Endodermal cell (in vitro differentiated cells): ENCODE data around the gene OR6K2. TPM values are rescaled to one million over a fixed set of nuclear protein-coding genes. Genes with fewer than 3 reads are reported as not detected.

ENCODE experiments used
- DNase-seq: peaks from one replicate; pipeline ENCODE4 v3.0.0-alpha.2; 2017
- H3K27ac ChIP-seq: 2 replicates; pipeline ENCODE4 v1.5.1; 2013; ENCODE audit warnings: mild to moderate bottlenecking, low read depth, low read length, moderate library complexity
- H3K27me3 ChIP-seq: 2 replicates; pipeline ENCODE4 v1.6.1; 2013; ENCODE audit warnings: mild to moderate bottlenecking, low read length, moderate library complexity; ENCODE audit not compliant: insufficient read depth, control insufficient read depth, poor library complexity, severe bottlenecking
- H3K36me3 ChIP-seq: 2 replicates; pipeline ENCODE4 v1.7.0; 2013; ENCODE audit warnings: mild to moderate bottlenecking, low read length, moderate library complexity; ENCODE audit not compliant: control insufficient read depth, insufficient read depth
- H3K4me1 ChIP-seq: one replicate; pipeline ENCODE4 v1.7.0; 2013; ENCODE audit warnings: low read length; ENCODE audit not compliant: control insufficient read depth, insufficient read depth
- H3K4me3 ChIP-seq: 2 replicates; pipeline ENCODE4 v1.5.1; 2013; ENCODE audit warnings: mild to moderate bottlenecking, low read length, moderate library complexity
- H3K9ac ChIP-seq: 2 replicates; pipeline ENCODE4 v1.6.1; 2013; ENCODE audit warnings: mild to moderate bottlenecking, low read length, moderate library complexity; ENCODE audit not compliant: poor library complexity, severe bottlenecking; ENCODE audit errors: extremely low read depth
- H3K9me3 ChIP-seq: 2 replicates; pipeline ENCODE4 v1.6.1; 2013; ENCODE audit warnings: mild to moderate bottlenecking, low read length, moderate library complexity; ENCODE audit not compliant: control insufficient read depth
- H3K27ac Mint-ChIP-seq: 2 replicates; pipeline ENCODE4 v1.8.0; 2020; ENCODE audit warnings: mixed read lengths
- H3K27me3 Mint-ChIP-seq: 2 replicates; pipeline ENCODE4 v1.8.0; 2021; ENCODE audit warnings: mild to moderate bottlenecking, mixed read lengths; ENCODE audit not compliant: insufficient read depth
- H3K36me3 Mint-ChIP-seq: 2 replicates; pipeline ENCODE4 v1.8.0; 2020; ENCODE audit warnings: low read depth, mixed read lengths
- H3K4me1 Mint-ChIP-seq: 2 replicates; pipeline ENCODE4 v1.8.0; 2020; ENCODE audit warnings: mixed read lengths
- H3K4me3 Mint-ChIP-seq: 2 replicates; pipeline ENCODE4 v1.8.0; 2020; ENCODE audit warnings: mild to moderate bottlenecking, moderate library complexity, mixed read lengths
- H3K9me3 Mint-ChIP-seq: 2 replicates; pipeline ENCODE4 v1.8.0; 2020; ENCODE audit warnings: mild to moderate bottlenecking, mixed read lengths
- CTCF ChIP-seq: fragments of 200-600 bp; sonication (generic); conservative IDR thresholded peaks from 2 replicates; pipeline ENCODE4 v1.5.0; 2021; ENCODE audit warnings: antibody characterized with exemption, mild to moderate bottlenecking
- WGBS, 2 experiments: methylation state at CpG; one replicate each; pipeline versions ENCODE4 v1.1.5 to v1.1.7; 2013; ENCODE audit warnings: missing lambda C conversion rate in 2 of 2, mixed read lengths in 1 of 2; ENCODE audit not compliant: insufficient coverage in 1 of 2, insufficient read length in 1 of 2; 5-methylcytosine and 5-hydroxymethylcytosine counted together
- total RNA-seq, 2 donors: library from RNA; stranded (reverse); fragmentation: NEBNext Ultra II Directional in 1 of 2; extraction: Animal tissue kit (Norgen Biotek cat#: 25700) in 1 of 2; gene quantifications; 2 replicates in 1 of 2; 3 replicates in 1 of 2; pipeline ENCODE4 v1.2.1, GENCODE V29; 2021

Gene OR6K2
- total RNA-seq, 2 donors from 2014 or later, result not detected

GRCh38 chr1:158679289-158679688, 21.2 kb downstream of the OR6K2 start:
- 89 to 100% methylated on average over 1 of the region's 1 CpG for WGBS, 2 experiments
- H3K27ac Mint-ChIP-seq, result no peak overlapping the region
- no peak overlapping the region for H3K4me3 ChIP-seq
- no peak for TF ChIP-seq CTCF
- H3K9ac ChIP-seq, result no peak overlapping the region
- H3K27me3 Mint-ChIP-seq, result no peaks in the 10 kb centered on the region
- H3K4me1 ChIP-seq, result no peaks in the 10 kb centered on the region
- H3K36me3 Mint-ChIP-seq, result no peaks in the 10 kb centered on the region
- H3K4me1 Mint-ChIP-seq, result no peaks in the 10 kb centered on the region
- no peak for DNase-seq
- no peak overlapping the region for H3K4me3 Mint-ChIP-seq
- H3K27me3 ChIP-seq, result no peaks in the 10 kb centered on the region
- H3K36me3 ChIP-seq, result no peaks in the 10 kb centered on the region
- H3K9me3 ChIP-seq, result no peaks in the 10 kb centered on the region
- no peaks in the 10 kb centered on the region for H3K9me3 Mint-ChIP-seq
- no peak overlapping the region for H3K27ac ChIP-seq

GRCh38 chr1:158675563-158676323, 24.7 kb downstream of the OR6K2 start:
- no peaks in the 10 kb centered on the region for H3K36me3 Mint-ChIP-seq
- Histone ChIP-seq H3K27ac (no peak overlapping the region), H3K9me3 (no peaks in the 10 kb centered on the region), H3K9ac (no peak overlapping the region), H3K27me3 (no peaks in the 10 kb centered on the region), H3K36me3 (no peaks in the 10 kb centered on the region), H3K4me1 (no peaks in the 10 kb centered on the region), H3K4me3 (no peak overlapping the region)
- no peaks in the 10 kb centered on the region for H3K9me3 Mint-ChIP-seq
- no peak for DNase-seq
- H3K4me3 Mint-ChIP-seq, result no peak overlapping the region
- no peaks in the 10 kb centered on the region for H3K27me3 Mint-ChIP-seq
- WGBS, 2 experiments, result 85% methylated on average over 4 of the region's 4 CpGs; no CpG with 5 or more reads in 1 of the 2 experiments
- H3K27ac Mint-ChIP-seq, result no peak overlapping the region
- no peak for TF ChIP-seq CTCF
- no peaks in the 10 kb centered on the region for H3K4me1 Mint-ChIP-seq

GRCh38 chr1:158674302-158674701, 26.1 kb downstream of the OR6K2 start:
- Histone ChIP-seq H3K27ac (no peak overlapping the region), H3K9ac (no peak overlapping the region), H3K36me3 (no peaks in the 10 kb centered on the region), H3K9me3 (no peaks in the 10 kb centered on the region), H3K4me3 (no peak overlapping the region), H3K27me3 (no peaks in the 10 kb centered on the region), H3K4me1 (no peaks in the 10 kb centered on the region)
- no peak for TF ChIP-seq CTCF
- DNase-seq, result no peak
- H3K4me1 Mint-ChIP-seq, result no peaks in the 10 kb centered on the region
- H3K9me3 Mint-ChIP-seq, result no peaks in the 10 kb centered on the region
- no peak overlapping the region for H3K27ac Mint-ChIP-seq
- H3K36me3 Mint-ChIP-seq, result no peaks in the 10 kb centered on the region
- H3K27me3 Mint-ChIP-seq, result no peaks in the 10 kb centered on the region
- no peak overlapping the region for H3K4me3 Mint-ChIP-seq
- 92 to 93% methylated on average over 7 of the region's 7 CpGs for WGBS, 2 experiments
